ENCODE measurements around the gene CDC42BPA.
"Not testable (repeated sequence)": the region's sequence is repeated elsewhere in the genome, so short reads cannot be mapped to it uniquely, and the experiment has no call there.

The CDC42BPA gene

GRCh38 chr1:227058321-227058751 is 260.0 kb downstream of the CDC42BPA start:
- no peak for DNase-seq

GRCh38 chr1:227049253-227049652 is 269.0 kb downstream of the CDC42BPA start:
- no peak for DNase-seq

DNA sequence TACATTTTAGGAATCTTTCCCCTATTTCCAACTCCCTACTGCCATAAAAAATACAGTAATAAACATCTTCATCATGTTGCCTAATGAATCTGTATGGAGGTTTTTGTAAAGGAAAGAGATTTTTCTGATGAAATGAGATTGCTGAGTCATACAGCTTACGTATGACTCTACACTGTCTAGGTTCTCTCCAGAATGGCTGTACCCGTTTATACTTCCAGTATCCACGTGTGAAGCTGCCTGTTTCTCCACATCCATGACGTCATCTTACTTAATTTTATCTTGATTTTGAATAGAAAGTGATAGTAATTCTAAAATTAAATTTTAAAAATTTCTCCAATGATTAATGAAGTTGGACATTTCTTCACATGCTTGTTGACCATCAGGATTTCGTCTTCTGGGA is 274.5 kb downstream of the CDC42BPA start:
- DNase-seq: no peak

GRCh38 chr1:227042292-227042691 is 276.0 kb downstream of the CDC42BPA start:
- DNase-seq: no peak

- DNase-seq: no peak
Measured at GRCh38 chr1:227038401-227038800, 279.9 kb downstream of the CDC42BPA start.

DNA sequence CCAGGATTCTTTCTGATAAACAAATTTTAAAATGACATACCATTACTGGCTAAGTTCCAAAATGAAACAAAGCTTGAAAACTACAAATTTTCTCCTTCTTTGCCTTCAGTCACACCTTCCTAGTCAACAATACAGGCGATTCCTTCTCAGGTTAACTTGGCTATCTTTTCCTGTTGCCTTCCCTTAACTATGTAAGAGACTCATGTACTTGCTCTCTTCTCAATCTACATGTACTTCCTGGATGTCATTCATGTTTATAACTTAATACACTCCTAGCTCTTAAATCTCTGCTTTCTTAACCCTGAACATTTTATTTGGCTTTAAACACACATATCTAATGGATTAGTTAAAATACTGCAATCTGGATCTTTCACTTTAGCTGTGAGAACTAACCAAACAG is 281.2 kb downstream of the CDC42BPA start:
- no peak for DNase-seq

GRCh38 chr1:227035316-227035715 is 283.0 kb downstream of the CDC42BPA start:
- no peak for DNase-seq

DNA sequence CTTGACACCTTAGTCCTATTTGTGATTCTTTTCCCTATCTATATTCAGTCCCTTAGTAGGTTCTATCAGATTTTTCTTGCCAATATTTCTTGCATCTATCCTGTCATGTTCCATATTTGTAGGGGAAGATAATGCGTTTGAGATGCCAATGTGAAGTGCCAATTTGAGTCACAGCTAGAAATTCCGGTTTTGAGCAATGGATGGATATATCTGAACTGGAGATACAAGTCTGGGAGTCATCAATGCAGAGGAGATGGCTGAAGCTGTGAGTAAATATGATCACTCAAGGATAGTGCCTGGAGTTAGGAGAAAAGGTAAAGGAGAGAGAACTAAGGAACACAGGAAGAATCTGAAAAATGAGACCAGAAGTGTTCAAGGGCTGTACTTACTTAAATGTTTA is 284.4 kb downstream of the CDC42BPA start:
- no peak for DNase-seq

DNA sequence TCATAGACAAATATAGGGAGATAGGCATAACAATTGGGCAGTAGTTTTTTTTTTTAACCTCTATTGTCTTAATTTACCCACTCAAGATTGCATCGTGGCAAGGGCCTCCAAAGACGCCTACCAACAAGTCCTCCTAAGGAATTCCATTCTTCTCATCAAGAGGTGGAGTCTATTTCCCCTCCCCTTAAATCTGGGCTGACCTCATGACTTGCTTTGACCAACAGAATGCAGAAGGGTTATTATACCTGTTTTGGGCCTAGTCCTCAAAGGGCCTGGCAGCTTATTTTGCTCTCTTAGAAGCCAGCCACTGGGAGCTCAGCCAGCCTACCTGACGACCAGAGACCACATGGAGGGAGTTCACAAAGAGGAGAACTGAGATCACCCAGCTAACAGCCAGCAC is 285.9 kb downstream of the CDC42BPA start:
- DNase-seq: no peak

DNA sequence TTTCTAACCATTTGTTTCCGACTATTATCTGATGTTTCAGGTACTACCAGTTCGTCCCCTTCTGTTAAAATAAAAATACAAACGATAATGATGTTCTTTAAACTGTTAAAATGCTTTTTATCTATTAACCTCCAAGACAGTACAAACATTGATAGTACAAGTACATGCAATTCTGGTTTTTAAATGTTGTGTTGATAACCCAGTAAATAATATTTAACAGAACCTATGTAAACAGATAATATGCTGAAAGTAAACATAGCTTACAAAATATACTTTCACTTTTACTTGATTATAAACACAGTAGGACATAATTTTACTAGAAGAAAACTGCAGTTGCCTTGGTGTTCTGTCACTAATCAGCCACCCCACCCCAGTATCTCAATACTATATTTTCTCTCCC is 301.3 kb downstream of the CDC42BPA start:
- no peak for DNase-seq

GRCh38 chr1:227010645-227011044 is 307.6 kb downstream of the CDC42BPA start:
- DNase-seq: no peak

DNA sequence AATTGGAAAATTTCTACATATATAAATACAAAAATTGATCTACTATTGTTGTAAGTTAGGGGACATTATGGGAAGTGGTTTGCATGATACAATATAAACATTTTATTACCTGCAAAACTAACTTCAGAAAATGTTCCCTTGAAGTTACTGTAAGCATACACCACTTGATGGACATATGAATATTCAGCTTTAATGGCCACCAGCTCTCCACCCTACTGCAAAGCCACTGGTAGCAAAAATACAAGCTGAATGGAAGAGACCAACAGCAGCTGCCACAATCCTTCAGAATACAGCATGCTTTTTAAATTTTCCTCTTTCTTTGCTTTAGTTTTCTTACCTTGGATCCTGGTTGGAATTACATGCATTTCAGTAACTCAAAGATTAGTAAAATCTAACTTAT is 308.4 kb downstream of the CDC42BPA start:
- no peak for DNase-seq

DNA sequence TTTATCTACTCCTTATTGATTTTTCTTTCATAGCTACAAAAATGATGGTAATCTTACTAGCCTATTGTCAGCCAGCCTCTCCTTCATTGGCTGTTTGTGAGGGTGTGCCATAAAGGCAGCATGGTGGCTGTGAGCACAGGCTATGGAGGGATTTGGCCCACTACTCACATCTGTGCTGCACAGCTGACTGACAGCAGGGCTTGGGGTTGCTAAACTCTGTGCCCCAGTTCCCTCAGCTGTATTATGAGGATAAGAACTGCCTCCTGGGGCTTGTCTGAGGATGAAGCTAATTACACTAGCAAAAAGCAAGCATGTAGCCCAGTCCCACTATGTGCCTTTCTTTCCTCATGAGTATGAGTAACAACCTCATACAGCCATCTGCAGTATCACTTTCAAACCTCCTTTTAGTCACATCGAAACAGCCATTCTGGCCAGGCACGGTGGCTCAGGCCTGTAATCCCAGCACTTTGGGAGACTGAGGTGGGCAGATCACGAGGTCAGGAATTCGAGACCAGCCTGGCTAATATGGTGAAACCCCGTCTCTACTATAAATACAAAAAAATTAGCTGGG is 312.0 kb downstream of the CDC42BPA start:
- no peak for DNase-seq

DNA sequence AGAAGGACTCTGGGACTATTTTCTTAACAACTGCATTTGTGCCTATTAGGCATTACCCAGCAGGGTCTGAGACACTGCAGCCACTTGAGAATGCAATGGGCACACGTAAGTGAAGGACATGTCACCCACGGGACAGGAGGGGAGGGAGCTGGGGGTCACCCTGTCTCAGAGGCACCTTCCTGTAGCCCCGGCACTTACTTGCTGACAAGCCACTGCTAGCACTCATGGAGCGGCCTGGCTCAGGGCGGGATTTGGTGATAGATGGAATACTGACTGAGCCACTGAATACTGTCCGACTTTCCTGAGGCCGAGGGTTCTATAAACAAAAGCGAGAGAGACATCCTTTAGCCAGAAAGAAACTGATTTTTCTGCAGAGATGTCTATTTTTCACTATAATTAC is 313.5 kb downstream of the CDC42BPA start:
- DNase-seq: no peak

DNA sequence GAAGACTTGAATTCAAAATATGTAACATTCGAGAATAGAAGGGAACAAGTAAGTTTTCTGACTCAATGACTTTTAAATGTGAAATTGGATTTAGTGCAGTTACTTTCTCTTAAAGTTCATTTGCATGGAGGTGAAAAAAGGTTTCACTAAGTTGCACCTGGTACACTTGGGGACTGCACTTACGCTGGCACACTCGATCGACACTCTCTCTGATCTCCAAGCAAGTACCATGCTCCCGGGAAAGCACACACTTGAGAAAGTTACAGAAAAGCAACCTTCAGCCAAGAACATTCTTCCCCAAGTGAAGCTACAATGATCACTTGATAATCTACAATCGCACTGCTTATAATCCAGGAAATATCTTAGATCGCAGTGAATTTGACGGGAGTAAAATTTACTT is 315.1 kb downstream of the CDC42BPA start:
- DNase-seq: no peak

- DNase-seq: no peak
Measured at GRCh38 chr1:227002531-227003049, 315.7 kb downstream of the CDC42BPA start.

DNA sequence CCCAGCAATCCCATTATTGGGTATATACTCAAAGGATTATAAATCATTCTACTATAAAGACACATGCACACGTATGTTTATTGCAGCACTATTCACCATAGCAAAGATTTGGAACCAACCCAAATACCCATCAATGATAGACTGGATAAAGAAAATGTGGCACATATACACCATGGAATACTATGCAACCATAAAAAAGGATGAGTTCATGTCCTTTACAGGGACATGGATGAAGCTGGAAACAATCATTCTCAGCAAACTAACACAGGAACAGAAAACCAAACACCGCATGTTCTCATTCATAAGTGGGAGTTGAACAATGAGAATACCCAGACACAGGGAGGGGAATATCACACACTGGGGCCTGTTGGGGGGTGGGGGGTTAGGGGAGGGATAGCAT is 318.7 kb downstream of the CDC42BPA start:
- not testable (repeated sequence) for DNase-seq

DNA sequence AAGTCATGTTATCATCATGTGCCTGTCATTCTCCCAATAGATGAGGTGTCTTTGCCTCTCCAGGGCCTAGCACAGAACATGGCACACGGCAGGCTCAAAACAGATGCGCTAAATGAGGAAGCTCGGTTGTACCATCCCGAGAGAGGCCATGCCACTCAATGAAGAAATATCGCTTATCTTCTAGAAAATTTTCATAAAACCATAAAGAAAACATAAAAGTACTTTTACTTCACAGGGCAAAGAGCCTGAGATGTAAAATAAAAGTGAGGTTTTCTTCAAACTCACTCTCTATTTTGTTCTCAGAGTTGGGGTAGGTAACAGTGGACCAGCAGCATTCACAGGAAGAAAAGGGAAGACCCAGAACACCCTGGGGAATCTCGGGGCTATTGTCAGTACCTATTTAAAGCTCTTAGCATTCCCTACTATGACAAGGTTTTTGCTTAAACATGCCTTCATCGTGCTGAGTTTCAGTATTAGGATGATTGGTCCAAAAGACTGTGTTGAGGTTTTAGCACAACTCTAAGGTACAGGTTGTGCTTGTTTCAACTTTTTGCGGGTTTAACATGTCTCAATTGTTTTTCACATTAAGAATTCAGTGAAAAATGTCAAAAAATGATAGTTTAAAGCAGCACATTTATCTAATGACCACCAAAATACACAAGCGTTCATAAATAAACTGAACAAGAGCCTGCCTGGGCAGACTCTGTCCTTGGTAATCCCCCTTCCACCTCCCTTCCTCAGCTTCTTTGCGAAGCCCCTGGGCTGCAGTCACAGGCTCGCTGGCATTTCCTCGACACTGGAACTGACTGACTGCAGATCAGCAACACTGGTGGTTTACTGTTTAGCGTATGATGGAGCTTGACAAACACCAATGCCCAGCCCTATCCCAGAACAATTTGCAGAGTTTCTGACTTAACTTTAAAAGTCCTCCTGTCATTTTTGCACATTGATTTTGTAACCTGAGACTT is 322.6 kb downstream of the CDC42BPA start:
- no peak for DNase-seq

GRCh38 chr1:226994586-226995364 is 323.5 kb downstream of the CDC42BPA start:
- no peak for DNase-seq

GRCh38 chr1:226993814-226994585 is 324.3 kb downstream of the CDC42BPA start:
- DNase-seq: no peak

- DNase-seq: no peak
Measured at GRCh38 chr1:226991920-226992319, 326.4 kb downstream of the CDC42BPA start.

DNA sequence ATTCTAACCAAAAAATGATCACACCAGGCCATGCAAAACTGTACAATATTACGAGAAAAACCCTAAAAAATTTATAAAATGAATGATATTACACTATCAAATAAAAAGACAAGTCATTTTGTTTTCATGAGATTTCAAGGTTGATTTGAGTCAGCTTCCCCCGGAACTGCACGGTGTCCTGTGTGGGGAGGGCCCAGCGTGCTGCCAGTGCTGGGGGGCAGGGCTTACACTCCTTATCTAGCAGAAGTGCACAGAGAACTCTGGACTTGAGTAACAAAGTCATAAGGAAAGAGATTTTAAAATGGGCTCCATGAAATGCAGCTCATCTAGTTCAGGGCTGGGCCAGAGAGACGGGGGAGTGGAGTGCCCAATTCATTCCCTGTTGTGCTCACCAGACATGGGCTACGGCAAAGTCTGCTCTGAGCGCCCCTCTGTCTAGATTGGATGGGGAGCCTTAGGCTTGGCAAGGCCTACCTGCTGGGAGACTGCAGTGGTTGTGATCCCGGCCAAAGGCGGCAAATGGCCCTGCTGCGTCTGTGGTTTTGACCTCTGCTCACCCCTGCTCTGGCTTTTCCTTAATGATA is 328.1 kb downstream of the CDC42BPA start:
- DNase-seq: peak; percentile 81

Measured in hematopoietic multipotent progenitor cell treated with erythropoietin and hydrocortisone succinate and interleukin-3 and kit ligand, for 8 days (in vitro differentiated cells).